ENCODE measurements around the gene FUT8.

- no peak for TF ChIP-seq POLR2A (IDR thresholded peaks at IDR 0.05)
- TF ChIP-seq, protein P1, sequence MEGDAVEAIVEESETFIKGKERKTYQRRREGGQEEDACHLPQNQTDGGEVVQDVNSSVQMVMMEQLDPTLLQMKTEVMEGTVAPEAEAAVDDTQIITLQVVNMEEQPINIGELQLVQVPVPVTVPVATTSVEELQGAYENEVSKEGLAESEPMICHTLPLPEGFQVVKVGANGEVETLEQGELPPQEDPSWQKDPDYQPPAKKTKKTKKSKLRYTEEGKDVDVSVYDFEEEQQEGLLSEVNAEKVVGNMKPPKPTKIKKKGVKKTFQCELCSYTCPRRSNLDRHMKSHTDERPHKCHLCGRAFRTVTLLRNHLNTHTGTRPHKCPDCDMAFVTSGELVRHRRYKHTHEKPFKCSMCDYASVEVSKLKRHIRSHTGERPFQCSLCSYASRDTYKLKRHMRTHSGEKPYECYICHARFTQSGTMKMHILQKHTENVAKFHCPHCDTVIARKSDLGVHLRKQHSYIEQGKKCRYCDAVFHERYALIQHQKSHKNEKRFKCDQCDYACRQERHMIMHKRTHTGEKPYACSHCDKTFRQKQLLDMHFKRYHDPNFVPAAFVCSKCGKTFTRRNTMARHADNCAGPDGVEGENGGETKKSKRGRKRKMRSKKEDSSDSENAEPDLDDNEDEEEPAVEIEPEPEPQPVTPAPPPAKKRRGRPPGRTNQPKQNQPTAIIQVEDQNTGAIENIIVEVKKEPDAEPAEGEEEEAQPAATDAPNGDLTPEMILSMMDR (IDR thresholded peaks at IDR 0.05), result no peak
Observed at GRCh38 chr14:65433646-65434045, 21.1 kb downstream of the FUT8 start.

Measured in thyroid gland (tissue), 4 donors.